Bone marrow (tissue), 2 donors: Measurements from ENCODE around the gene RAMP1.
"Not testable (repeated sequence)": the region's sequence is repeated elsewhere in the genome, so short reads cannot be mapped to it uniquely, and the experiment has no call there.

Source experiments
- DNase-seq, 2 donors: peaks; one replicate each; lab custom pipeline; 2025; lab: John Stamatoyannopoulos, UW

The RAMP1 gene

GRCh38 chr2:237863689-237864443, 4.4 kb downstream of the RAMP1 start:
- DNase-seq: no peak

- no peak for DNase-seq
Measured at GRCh38 chr2:237864444-237864931, 5.1 kb downstream of the RAMP1 start.

GRCh38 chr2:237864940-237865622, 5.7 kb downstream of the RAMP1 start:
- no peak for DNase-seq

- no peak for DNase-seq
Measured at GRCh38 chr2:237865623-237866041, 6.2 kb downstream of the RAMP1 start.

DNA sequence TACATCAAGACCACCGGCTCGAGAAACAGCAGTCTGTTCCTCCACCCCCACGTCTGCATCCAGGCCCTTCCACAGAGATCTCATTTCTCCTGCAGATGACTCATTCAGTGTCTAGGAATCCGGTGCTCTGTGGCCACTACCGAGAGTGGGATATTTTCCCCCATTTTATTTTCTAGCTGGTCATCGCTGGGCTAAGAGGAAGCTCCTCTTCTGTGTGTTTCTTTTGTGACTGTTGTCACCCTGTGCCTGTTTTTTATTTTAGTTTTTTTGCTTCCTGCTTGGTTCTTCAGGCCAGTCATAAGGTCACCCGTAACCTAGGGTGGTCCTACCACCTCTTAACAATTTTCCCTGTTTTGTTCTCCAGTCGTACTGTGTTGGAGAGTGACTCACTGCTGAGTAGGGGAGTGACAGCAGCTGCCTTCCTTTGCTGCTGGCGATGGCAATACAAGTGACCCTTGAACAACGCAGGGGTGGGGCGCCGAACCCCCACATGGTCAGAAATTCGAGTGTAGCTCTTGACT, 6.7 kb downstream of the RAMP1 start:
- DNase-seq: no peak

DNA sequence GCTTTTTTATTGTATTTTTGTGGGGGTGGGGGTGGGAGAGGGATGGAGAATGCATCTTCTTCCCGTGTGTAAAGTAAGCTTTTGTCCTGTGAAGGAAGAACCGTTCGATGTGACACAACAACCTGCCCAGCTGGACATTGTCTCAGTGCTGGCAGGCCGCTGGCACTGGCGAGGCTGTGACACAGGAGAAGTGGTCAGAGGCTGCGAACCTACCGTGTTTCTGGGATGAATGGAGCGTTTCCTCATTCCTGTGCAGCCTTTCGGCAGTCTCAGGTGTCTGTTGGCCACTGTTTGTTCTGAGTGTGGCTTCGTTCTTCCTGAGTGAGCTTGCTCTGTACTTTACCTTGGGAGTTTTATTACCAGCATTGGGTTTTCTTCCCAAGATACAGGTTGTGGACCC, 8.0 kb downstream of the RAMP1 start:
- DNase-seq: no peak

GRCh38 chr2:237868074-237868473, 8.7 kb downstream of the RAMP1 start:
- DNase-seq: not testable (repeated sequence)

- no peak for DNase-seq
Measured at GRCh38 chr2:237868631-237869342, 9.4 kb downstream of the RAMP1 start.

- DNase-seq: no peak
Measured at GRCh38 chr2:237869343-237870102, 10.1 kb downstream of the RAMP1 start.

GRCh38 chr2:237870126-237870525, 10.7 kb downstream of the RAMP1 start:
- no peak for DNase-seq

- DNase-seq: no peak
Measured at GRCh38 chr2:237870754-237871651, 11.6 kb downstream of the RAMP1 start.

- no peak for DNase-seq
Measured at GRCh38 chr2:237872178-237872887, 12.9 kb downstream of the RAMP1 start.

DNA sequence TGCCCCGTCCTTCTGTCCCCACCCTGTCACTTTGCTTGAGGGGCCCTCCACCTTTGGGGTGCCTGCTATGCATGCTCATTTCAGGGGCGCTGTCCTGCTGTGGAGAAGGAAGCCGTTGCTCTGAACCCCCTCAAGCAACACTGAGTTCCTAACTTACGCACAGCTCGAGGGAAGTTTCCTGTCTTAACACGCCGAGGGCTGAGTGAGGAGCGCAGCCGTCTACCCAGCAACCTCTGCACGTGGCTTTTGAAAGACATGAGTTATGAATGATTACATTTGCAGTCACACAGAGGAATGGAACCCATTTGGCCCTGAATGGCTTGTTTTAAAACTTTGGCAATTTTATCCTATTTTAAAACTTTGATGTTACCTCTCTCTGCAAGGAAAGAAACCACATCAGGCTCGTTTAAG, 14.0 kb downstream of the RAMP1 start:
- DNase-seq: peak in 1 of 2 donors; percentile 54

DNA sequence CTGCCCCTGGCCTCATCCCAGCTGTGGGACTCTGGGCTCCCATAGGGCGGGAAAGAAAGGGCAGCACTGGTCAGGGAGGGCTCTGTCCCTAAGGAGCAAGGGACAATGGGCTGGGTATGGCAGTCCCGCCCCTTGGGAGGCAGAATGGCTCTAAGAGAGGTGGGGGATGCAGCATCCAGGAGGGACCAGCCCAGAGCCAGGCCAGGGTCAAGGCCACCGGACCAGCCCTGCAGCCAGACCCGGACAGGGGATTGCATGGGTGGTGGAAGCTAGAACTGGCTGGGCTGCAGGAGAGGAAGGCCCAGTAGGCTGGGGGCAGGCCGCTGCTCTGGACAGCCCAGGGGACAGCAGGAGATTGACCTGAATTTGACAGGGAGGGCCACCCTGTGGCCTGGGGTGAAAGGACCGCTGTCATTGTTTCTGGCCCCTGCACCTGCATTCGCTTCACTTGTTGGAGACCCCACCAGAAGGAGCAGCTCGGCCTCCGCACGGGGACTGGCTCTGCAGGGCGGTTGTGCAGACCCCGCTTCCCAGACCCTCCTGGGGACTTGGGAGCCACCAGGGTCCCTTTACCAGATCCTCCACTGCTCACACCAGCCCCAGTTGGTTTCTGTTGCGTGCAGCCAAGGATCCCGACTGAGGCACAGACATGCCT, 14.6 kb downstream of the RAMP1 start:
- DNase-seq: no peak

DNA sequence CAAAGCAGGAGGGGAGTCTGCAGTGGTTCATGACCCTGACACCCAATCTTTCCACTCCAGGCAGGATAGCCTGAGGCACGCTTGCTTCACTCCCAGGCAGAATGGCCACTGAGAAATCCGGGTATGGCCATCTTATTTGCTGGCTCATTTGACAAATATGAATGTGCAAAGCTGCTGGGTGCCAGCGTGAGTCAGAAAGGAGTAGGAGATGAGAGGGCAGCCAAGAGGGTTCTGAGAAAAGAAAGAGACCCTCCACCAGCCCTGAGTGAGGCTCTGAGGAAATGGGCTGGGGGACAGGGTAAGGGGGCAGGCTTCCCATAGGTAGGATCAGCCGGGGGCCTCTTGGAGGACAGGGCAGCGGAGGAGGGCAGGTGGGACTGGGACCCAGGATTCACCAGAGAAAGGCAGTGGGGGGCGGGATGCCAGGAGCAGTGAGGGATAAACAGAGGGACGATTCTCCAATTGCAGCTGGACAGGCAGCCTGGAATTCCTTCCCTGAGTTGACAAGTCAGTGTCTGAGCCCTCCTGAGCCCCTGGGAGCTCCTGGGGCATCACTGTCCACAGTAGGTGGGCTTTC, 15.2 kb downstream of the RAMP1 start:
- no peak for DNase-seq

GRCh38 chr2:237875256-237876060, 16.0 kb downstream of the RAMP1 start:
- no peak for DNase-seq

DNA sequence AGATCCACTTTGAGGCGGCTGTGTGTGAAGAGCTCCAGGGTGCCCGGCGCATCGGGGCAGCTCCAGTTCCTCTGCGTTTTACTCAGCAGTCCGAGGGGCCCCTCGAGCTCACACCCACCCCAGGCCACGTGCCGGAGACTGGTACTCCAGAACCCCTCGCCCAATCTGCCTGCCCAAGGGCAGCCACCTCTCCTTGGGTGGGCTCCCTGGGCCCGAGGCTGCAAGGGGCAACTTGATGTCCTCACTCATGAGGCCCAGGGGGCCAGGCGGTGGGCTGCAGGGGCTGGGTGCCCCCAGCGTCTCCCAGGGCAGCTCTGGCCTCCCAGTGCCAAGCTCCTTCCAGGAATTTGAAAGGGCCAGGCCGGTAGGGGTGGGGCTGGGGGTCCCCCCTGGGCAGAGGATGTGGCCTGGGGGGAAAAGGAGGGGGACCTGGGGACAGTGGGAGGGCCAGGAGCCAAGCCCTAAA, 16.7 kb downstream of the RAMP1 start:
- no peak for DNase-seq

DNA sequence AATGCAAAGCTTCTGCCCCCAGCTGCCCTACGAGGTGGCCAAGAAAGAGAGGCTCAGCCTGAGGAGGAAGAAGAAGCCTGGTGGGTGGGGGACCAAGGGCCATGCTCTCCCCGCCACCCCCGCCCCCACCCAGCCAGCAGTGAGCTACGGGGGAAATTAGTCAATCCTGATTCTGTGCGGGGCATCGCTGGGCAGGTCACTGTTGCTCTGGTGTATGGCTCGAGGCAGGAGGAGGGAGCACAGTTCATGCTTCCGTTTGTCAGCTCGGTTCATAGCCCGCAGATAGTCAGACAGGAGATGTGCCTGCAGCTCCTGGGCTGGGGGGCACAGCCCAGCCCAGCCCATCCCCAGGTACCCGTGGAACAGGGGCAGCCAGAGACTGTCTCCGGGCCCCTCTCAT, 17.1 kb downstream of the RAMP1 start:
- DNase-seq: no peak
